SIG-M5 (cell line): Measurements from ENCODE around the gene MRM2.

Experiments
- DNase-seq: peaks from one replicate; lab custom pipeline; 2025; lab: John Stamatoyannopoulos, UW

Gene MRM2

DNA sequence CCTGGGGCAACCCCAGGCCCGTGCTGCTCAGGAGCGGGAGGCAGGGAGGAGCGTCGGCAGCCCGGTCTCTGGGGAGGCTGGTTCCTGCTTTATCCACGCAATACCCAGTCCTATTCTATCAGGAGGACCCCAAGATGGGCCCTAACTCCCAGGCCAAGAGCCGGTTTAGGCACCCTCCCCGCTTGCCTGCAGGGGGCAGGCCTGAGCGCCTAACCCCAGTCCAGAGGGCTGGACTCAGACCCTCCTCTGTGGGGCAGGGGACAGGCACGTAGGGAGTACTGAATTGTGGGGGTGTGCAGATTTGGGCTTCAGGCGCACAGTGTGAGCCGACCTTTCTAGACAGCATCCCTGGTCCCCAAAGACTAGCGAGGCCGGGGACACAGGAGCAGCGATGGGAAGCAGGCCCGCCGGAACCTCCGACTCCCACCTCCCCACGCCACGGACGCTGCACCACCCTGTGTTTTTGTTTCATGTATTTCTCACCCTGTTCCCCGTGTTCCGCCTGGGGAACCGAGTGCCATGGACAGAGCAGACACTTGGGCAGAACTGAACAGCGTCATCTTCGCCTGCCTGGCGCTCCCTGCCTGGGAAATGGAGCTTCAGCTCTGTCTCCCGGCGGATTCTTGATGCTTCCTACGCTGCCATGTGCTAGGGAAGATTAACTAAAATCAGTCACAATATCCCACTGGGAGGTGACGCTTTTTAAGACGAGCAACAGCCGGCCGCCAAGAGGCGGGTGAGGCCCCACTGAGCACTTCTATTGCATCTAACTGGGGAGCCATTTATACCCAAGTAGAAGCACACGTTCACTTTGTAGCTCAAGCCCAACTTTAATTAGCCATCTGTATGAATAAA is 5.4 kb upstream of the MRM2 start:
- DNase-seq = no peak

DNA sequence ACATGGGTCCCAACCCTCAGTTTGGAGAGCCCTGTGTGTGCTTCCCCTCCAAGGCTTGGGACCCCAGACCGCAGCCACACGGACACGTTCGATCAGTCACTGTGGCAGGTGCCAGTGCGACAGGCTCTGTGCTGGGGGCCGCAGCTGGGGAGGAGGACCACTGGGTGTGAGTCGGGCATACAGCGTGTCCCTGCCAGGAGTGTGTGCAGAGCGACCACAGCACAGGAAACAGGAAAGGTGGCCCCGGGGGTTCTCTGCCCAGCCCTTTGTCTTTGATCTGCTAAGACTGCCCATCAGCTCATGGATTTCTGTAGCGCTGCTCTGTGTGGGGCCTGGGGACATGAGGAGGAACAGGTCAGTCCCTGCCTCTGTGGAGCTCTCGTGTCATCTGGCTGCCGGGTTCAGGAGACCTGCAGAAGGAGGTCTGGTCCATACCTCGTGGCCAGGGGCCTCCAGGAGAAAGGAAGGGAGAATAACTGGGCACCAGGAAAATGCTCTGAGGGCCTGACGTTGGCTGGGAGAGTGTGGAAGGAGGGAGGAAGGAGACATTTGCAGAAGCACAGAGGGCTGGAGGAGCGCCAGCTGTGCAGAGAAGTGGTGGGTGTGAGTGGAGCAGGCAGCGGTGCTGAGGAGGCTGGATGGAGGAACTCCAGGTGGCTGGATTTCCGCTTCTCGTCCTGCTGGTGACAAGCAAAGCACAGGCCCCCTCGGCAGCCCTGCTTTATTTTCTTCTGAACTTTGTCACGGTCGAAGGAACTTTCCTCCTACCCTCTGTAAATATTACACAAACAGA is 4.1 kb upstream of the MRM2 start:
- DNase-seq = no peak

DNA sequence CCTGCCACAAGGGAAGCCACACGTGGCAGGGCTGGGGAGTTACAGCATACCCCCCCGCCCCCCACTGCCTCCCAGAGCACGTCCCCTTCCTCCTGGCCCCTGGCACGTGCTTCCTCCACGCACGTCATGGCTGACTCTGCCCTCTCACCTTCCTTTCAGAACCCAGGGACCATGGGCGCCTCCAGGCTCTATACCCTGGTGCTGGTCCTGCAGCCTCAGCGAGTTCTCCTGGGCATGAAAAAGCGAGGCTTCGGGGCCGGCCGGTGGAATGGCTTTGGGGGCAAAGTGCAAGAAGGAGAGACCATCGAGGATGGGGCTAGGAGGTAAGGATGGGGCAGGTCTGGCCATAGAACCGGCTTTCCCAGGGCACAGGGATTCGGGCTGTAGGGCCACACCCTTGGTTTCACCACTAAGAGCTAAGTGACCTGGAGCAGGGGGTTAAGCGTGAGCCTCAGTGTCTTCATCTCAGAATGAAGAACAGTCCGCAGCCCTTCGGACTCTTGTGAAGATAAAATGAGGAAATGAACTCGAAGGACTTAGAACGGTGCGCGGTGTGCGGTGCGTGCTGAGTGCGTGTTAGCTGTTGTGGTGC is 2.5 kb upstream of the MRM2 start:
- no peak for DNase-seq

DNA sequence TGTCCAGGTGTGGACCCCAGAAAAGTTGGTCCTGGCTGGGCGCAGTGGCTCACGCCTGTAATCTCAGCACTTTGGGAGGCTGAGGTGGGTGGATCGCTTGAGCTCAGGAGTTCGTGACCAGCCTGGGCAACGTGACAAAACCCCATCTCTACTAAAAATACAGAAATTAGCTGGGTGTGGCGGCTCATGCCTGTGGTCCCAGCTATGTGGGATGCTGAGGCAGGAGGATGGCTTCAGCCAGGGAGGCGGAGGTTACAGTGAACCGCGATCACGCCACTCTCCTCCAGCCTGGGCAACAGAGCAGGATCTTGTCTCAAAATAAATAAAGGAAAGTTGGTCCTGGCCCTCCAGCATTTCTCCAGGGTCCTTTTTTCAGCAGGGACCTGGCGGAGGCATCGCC is 1.5 kb upstream of the MRM2 start:
- DNase-seq = no peak

DNA sequence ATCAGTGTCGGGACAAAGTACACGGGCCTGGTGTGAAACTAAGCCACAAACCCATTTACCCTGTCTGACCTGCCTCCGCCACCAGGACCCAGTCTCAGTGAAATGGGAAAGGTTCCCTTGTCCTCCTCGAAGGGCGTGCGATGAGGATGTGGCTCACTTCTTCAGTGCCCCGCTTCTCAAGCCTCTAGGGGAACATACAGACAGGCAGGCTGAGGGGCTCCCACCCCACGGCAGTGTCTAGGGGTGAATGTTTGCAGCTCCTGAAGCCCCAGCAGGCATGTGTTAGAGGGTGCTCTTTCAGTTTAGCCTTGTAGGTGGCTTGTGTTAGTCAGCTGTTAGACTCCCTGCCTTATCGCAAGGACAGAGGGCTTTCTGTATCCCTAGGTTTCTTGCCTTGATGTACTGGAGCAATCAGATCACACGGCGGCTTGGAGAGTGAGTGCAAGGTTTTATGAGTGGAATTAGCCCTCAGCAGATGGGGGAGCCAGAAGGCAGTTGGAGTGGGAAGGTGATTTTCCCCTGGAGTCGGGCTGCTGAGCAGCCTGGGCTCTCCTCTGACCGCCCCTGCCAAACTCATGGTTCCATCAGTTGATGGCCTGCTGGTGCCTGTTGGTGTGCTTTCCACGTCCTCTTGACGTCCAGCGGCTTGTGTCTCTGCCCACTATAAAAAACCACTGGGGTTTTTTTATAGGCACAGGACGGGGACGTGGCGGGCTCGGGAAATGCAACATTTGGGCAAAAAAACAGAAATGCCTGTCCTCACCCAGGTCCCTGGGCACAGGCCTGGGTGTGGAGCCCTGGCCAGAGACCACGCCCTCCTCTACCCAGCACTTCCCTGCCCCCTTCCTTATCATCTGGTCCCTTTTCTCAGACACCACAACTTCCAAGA is 780 bp upstream of the MRM2 start:
- DNase-seq = no peak

DNA sequence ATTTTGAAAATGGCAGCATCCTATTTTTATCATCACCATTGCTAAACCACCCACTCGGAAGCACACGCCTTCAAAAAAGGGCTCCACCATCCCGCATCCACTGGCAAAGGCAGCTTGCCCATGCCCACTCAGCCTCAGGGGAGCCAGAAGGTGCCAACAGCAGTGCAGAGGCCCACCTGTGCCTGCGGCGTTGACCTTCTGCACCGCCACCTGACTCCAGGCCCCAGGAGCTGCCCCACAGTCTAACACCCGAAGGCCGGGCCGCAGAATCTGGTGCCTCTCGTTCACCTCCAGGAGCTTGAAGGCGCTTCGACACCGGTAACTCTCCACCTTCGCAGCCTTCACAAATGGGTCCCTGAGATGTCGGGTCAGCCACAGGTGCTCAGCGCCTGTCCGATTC is 2.8 kb downstream of the MRM2 start:
- no peak for DNase-seq

DNA sequence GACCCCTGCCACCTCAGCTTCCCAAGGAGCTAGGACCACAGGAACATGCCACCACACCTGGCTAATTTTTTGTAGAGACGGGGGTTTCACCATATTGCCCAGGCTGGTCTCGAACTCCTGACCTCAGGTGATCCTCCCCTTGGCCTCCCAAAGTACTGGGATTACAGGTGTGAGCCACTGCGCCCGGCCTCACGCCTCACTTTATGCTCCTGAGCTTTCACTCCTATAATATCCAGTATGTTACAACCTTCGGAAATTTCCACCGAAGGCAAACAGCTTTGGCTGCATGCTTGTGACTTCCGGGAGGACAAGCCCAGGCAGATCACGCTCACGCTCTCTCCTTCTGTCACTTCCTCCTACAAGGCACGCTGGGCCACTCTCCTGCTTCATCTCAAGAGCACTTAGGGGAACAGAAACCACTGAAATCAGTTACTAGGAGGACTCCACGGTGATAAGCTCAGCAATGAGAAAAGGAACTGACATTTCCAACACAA is 4.8 kb downstream of the MRM2 start:
- DNase-seq = peak; percentile 95

DNA sequence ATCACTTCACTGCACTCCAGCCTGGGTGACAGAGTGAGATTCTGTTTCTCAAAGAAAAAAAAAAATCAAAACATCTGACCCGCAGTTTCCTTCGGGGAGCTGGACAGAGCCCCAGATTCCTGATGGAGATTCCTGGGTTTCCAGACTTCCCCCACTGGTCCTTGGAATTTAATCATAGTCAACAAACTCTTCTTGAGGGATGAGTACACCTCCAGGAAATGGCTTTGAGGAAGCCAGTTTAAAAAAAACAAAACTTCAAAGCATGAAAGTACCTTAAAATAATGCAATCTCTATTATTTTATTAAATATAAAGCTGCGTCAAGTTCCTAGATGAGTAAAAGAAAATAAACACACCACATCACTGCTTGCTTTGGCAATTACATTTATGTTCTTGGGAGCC is 8.1 kb downstream of the MRM2 start:
- no peak for DNase-seq

DNA sequence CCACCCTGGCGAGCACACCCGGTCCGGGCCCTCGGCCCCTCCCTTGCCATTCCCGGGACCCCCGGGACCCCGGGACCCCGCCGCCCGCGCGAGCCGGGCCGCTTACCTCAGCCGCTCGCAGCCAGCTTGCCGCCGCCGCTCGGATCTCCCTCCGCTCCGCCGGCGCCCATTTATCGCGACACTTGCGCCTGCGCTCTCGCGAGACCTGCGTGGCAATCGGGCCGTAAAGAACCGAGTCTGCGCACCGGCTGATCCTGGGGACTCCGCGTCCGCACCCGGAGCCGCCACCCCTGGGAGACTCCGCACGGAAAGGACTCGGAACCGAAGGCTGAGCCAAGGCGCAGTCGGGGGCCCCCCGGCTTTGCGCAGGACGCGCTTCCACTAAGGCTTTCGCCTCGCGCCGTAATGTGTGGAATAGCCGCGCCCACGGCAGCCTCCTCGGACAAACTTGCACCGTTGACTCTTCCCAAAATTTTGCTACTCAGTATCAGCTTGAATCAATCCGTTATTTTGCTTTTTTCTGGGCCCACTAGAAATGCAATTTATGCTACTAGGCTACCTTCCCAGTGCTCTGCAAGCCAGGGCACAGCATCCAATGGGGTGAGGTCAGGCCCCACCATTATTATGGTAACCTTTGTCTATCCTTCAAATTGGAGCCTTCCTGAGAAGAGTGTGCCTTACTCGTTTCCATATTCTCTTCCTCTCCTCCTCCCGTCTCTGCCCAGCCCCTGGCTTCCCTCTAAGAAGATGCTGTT is 9.1 kb downstream of the MRM2 start, which contains the start of gene MAD1L1:
TSS of gene MAD1L1 (minus strand) at position 180 of the 755 bp plus-strand sequence. CDS start 2,812 bp downstream, outside the sequence.
- no peak for DNase-seq

DNA sequence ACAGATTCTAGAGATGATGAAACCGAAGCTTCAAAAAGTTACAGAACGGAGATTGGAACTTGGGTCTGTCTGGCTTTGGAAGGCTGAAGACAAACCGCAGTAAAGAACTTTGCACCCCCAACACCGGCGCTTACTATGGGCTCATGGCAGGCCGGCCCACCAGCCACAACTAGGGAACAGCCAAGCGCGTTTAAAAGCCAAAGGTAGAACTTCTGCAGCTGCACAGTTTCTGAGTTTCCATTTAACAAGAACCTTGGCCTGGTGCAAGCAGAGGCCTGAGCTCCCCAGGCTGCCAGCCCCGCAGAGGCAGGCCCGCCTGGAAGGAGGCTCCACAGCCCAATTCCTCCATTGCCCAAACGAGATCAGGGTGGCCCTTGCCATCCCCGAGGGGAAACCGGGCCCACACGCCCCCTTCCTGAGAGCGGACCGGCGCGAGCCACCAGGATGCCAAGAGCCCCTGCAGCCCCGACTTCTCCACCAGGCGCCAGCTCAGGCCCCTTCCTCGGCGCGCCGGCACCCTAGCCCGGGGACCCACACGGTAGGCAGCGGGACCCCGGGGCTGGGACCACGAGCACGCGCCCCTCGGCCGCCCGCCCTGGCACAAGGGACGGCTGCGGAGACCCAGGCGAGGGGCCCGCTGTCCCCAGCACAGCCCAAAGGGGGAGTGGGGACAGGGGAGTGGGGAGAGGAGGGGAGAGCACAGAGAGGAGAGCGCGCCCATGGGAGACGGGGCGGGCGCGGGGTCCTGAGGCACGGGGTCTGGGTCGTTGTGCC is 9.8 kb downstream of the MRM2 start:
- DNase-seq = no peak

DNA sequence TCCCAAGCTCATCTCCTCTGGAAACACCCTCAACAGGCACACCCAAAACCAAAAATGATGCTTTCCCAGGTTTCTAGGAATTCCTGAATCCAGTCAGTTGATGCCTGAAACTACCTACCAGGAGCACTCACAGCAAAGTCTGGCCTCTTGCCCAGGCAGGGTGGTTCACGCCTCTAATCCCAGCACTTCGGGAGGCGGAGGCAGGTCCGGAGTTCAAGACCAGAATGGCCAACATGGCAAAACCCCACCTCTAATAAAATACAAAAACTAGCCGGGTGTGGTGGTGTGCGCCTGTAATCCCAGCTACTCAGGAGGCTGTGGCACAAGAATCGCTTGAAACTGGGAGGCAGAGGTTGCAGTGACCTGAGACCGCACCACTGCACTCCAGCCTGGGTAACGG is 11.1 kb downstream of the MRM2 start:
- no peak for DNase-seq

DNA sequence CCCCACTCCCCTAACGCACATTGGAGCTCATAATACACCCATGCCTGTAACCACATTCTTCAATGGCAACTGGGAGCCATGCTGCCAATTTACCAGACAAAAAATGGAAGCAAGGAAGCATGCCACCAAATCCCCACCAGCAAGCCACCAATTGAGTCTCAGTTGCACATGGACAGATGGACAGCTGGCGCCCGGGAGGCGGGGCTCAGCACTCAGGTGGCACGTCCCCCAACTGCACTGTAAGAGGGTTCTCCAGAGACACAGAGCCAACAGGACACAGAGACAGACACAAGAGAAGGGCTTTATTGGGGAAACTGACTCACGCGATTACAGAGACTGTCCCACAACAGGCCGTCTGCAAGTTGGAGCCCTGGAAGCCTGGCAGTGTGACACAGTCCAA is 11.8 kb downstream of the MRM2 start:
- DNase-seq = no peak

DNA sequence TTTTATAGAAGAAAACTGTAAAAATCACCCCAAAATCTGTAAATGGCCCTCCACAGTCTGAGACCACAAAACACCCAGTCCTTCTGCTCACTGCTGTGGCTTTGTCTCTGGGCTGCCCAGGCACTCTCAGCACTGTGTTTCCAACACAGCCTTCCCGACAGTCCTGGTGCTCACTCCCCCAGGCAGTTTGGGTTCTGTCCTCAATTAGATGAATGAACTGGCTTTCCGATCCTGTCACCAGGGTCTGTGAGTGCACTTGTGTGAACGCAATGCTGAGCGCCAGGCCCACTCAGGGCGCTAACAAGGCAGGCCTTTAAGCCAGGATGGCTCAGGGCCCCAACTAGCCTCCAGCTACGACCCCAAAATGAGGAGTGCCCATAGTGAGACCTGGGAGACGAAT is 12.5 kb downstream of the MRM2 start:
- DNase-seq = no peak

DNA sequence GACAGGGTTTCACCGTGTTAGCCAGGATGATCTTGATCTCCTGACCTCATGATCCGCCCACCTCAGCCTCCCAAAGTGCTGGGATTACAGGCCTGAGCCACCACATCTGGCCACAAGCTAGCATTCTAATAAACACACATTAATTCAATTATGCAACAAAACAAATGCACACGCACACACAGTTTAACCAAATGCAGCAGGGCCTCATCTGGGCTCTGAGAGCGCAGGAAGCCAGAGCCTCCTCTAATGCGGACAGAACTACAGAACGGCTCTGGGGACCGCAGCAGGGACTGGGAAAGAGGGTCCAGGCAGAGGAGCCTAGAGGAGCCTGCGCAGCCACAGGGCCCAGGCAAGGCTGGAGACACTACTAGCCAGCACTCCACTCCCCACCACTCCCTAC is 13.1 kb downstream of the MRM2 start:
- DNase-seq = no peak

DNA sequence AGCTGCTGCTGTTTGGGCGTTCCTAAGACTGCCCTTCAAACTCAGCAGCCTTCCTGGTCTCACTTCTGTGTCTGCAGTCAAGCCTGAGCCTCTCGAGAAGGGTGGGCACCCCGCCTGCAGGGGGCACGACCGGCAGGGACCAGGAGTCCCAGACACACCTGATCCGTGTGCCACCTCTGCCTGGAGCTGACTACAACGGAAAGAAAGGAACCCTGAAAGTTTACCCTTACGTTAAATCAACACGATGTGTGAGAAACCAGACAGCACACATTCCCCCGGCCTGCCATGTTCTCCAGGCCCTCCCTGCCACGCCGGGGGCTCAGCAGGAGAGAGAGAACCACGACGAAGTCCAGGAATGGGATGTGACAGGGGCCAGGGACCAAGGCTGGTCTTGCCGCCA is 14.3 kb downstream of the MRM2 start:
- no peak for DNase-seq

DNA sequence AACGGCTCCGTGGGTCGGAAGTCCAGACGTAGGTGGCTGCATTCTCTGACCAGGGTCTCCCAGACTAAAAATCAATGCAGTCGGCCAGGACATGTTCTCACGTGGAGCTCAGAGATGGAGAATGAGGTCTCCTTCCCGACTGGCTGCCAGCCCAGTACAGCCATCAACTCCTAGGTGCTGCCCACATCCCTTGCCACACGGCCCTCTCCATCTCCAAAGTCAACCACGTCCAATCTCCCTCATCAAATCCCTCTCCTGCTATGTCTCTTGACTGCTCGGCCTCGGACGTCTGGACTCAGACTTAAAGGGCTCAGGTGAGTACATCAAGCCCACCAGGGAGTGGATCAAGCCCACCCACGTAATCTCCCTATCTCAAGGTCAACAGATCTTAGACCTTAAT is 16.2 kb downstream of the MRM2 start:
- no peak for DNase-seq

DNA sequence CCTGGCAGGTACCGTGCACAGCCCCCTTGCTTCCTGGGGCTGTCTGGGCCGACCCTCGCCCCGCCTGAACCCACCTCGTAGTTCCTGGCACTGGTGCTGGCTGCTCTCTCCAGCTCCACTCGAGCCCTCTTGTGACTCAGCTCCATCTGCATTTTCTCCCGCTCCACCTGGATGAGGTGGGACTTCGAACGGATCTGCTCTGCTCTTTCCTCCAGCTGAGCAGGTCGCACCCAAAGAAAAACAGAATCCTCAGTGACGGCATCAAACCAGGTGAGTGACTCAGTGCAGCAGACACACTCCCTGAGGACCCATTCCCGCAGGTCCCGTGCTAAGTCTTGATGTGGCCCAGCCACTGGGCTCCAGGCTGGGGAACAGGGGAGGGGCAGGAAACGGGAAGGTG is 16.7 kb downstream of the MRM2 start:
- DNase-seq = no peak

DNA sequence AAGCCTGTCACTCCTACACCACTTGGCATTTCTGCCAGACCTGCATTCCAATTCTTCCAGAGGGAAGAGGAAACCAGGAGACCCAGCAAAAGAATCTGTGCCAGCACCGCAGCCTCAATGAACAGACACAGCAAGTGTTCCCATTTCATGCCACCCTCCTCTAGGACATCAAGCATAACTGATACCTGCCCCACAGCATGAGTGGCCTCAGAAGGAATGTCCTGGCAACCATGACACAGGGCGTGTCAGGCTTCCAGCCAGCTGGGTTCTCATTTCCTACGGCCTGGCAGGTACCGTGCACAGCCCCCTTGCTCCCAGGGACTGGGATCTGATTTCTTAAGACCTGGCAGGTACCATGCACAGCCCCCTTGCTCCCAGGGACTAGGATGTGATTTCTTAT is 17.1 kb downstream of the MRM2 start:
- DNase-seq = no peak

DNA sequence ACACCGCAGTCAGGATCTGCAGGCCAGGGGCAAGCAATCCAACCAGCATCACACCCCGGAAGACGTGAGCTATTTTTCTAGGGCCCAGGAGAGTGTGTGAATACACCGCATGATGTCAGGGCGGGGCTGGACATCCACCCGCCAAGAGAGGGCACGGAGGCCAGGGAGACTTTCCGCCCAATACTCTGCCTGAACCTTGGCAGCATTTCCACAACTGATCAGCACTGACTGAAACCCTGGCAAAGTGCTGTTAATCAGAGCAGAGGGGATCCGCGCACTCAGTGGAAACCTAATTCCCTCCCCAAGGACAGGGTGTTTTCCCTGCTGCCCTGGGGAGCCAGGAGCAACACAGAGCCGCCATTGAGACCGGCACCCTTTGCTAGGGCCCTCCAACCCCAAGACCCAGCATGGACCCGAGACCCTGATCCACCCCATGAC is 17.5 kb downstream of the MRM2 start:
- no peak for DNase-seq

DNA sequence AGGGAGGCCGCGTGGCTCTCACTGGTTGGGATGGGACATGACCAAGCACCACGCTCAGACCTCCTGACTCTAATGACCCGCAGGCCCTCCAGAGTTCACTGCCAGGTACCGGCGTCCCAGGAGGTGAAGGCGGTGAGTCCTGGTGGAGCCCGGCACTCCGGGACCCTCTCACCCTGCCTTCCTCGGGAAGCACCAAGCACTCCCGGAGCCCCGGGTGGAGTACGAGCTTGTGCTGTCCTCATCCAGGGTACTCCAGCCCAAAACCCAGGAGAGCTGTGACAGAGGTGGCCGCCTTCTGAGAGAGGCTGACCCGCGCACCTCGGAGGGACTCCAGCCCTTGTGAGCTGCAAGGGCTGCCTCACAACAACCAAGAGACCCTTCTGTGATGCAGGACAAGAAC is 18.7 kb downstream of the MRM2 start:
- no peak for DNase-seq
